Activated CD4-positive, alpha-beta T cell treated with anti-CD3 and anti-CD28 coated beads, Interleukin-2, Interleukin-6, amounts not matched to agents 100 ng/mL and 50 ng/mL, durations not matched to agents 16 hours and 8 hours (primary cell): ENCODE data around the gene VIPR2.
"Not testable (repeated sequence)": the region's sequence is repeated elsewhere in the genome, so short reads cannot be mapped to it uniquely, and the experiment has no call there.

Experiments
- DNase-seq: peaks from one replicate; pipeline ENCODE4 v3.0.0-alpha.2; 2020

Gene VIPR2

GRCh38 chr7:159084069-159084801 is 60.4 kb downstream of the VIPR2 start:
- DNase-seq: no peak

GRCh38 chr7:159083698-159084068 is 61.0 kb downstream of the VIPR2 start:
- DNase-seq: no peak

- no peak for DNase-seq
Observed at GRCh38 chr7:159083001-159083697, 61.5 kb downstream of the VIPR2 start.

GRCh38 chr7:159082075-159082474 is 62.6 kb downstream of the VIPR2 start:
- DNase-seq: not testable (repeated sequence)

- DNase-seq: no peak
Observed at GRCh38 chr7:159078911-159079270, 65.8 kb downstream of the VIPR2 start.

GRCh38 chr7:159078193-159078910 is 66.3 kb downstream of the VIPR2 start:
- no peak for DNase-seq

GRCh38 chr7:159076333-159076732 is 68.3 kb downstream of the VIPR2 start:
- DNase-seq: no peak

- no peak for DNase-seq
Observed at GRCh38 chr7:159075563-159076238, 69.0 kb downstream of the VIPR2 start.

- DNase-seq: no peak
Observed at GRCh38 chr7:159071260-159071659, 73.4 kb downstream of the VIPR2 start.

- no peak for DNase-seq
Observed at GRCh38 chr7:159070431-159071148, 74.1 kb downstream of the VIPR2 start.

- DNase-seq: no peak
Observed at GRCh38 chr7:159068893-159069448, 75.7 kb downstream of the VIPR2 start.

- no peak for DNase-seq
Observed at GRCh38 chr7:159068488-159068811, 76.2 kb downstream of the VIPR2 start.

- DNase-seq: no peak
Observed at GRCh38 chr7:159067576-159068487, 76.8 kb downstream of the VIPR2 start.

- DNase-seq: no peak
Observed at GRCh38 chr7:159066816-159067575, 77.7 kb downstream of the VIPR2 start.

- no peak for DNase-seq
Observed at GRCh38 chr7:159065852-159066480, 78.7 kb downstream of the VIPR2 start.

- DNase-seq: no peak
Observed at GRCh38 chr7:159064816-159065510, 79.7 kb downstream of the VIPR2 start.

GRCh38 chr7:159064121-159064815 is 80.4 kb downstream of the VIPR2 start:
- no peak for DNase-seq

GRCh38 chr7:159063046-159063840 is 81.4 kb downstream of the VIPR2 start:
- no peak for DNase-seq
